Measurements from ENCODE around the gene HNRNPUL1. TPM values are rescaled to one million over a fixed set of nuclear protein-coding genes. Genes with fewer than 3 reads are reported as not detected.

HNRNPUL1 gene
- total RNA-seq, 1 donor: 114 TPM

DNA sequence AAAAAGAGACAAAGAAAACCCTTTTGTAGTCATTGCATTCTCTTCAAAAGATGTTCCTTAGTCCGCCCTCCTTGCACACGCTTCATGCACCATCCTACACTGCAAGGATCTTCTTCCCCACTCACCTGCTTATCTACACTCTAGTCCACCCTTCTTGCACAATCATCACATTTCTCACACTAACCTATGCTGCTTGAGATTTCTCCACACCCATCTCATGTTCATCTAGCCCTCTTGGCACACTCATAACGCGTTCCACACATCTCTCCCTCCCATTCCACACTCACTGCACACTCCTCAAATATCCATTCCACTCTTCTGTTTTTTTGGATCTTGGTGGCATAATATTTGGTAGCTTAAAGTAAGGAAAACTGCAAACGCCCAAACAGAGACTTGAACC is 22.3 kb upstream of the HNRNPUL1 start:
- Histone ChIP-seq H3K36me3 (ENCODE audit: insufficient read depth, low read length) (peaks cover 98% of the 10 kb centered on the region), H2AFZ (ENCODE audit: low read length) (no peak overlapping the region), H3K4me3 (ENCODE audit: insufficient read depth, low read length) (no peak overlapping the region), H3K9me3 (ENCODE audit: low read depth, low read length) (no peaks in the 10 kb centered on the region), H3K27ac (ENCODE audit: low read depth, low read length) (no peak overlapping the region), H3K79me2 (ENCODE audit: insufficient read depth, low read length) (peaks cover 67% of the 10 kb centered on the region), H3K4me1 (ENCODE audit: insufficient read depth, low read length) (no peaks in the 10 kb centered on the region), H3K4me2 (ENCODE audit: insufficient read depth, low read length) (no peak overlapping the region), H4K20me1 (ENCODE audit: insufficient read depth, low read length) (peaks cover 23% of the 10 kb centered on the region), H3K27me3 (ENCODE audit: insufficient read depth, low read length) (no peaks in the 10 kb centered on the region)
- TF ChIP-seq, protein P1, sequence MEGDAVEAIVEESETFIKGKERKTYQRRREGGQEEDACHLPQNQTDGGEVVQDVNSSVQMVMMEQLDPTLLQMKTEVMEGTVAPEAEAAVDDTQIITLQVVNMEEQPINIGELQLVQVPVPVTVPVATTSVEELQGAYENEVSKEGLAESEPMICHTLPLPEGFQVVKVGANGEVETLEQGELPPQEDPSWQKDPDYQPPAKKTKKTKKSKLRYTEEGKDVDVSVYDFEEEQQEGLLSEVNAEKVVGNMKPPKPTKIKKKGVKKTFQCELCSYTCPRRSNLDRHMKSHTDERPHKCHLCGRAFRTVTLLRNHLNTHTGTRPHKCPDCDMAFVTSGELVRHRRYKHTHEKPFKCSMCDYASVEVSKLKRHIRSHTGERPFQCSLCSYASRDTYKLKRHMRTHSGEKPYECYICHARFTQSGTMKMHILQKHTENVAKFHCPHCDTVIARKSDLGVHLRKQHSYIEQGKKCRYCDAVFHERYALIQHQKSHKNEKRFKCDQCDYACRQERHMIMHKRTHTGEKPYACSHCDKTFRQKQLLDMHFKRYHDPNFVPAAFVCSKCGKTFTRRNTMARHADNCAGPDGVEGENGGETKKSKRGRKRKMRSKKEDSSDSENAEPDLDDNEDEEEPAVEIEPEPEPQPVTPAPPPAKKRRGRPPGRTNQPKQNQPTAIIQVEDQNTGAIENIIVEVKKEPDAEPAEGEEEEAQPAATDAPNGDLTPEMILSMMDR (IDR thresholded peaks at IDR 0.05; ENCODE audit: extremely low read depth, low read depth, low read length): no peak
- DNase-seq (ENCODE audit: insufficient read length, low spot score, missing footprints): no peak

- no peak overlapping the region for H3K27ac ChIP-seq (ENCODE audit: low read depth, low read length)
- H3K4me3 ChIP-seq (ENCODE audit: insufficient read depth, low read length): no peak overlapping the region
- H2AFZ ChIP-seq (ENCODE audit: low read length): no peak overlapping the region
- TF ChIP-seq, protein P1 (IDR thresholded peaks at IDR 0.05; ENCODE audit: extremely low read depth, low read depth, low read length): no peak
- no peak for DNase-seq (ENCODE audit: insufficient read length, low spot score, missing footprints)
- H3K79me2 ChIP-seq (ENCODE audit: insufficient read depth, low read length): peaks cover 55% of the 10 kb centered on the region
- no peaks in the 10 kb centered on the region for H3K9me3 ChIP-seq (ENCODE audit: low read depth, low read length)
- H4K20me1 ChIP-seq (ENCODE audit: insufficient read depth, low read length): peaks cover 18% of the 10 kb centered on the region
- peaks cover 97% of the 10 kb centered on the region for H3K36me3 ChIP-seq (ENCODE audit: insufficient read depth, low read length)
- no peak overlapping the region for H3K4me2 ChIP-seq (ENCODE audit: insufficient read depth, low read length)
- no peaks in the 10 kb centered on the region for H3K27me3 ChIP-seq (ENCODE audit: insufficient read depth, low read length)
- no peaks in the 10 kb centered on the region for H3K4me1 ChIP-seq (ENCODE audit: insufficient read depth, low read length)
Measured at GRCh38 chr19:41244117-41244516, 20.1 kb upstream of the HNRNPUL1 start.

DNA sequence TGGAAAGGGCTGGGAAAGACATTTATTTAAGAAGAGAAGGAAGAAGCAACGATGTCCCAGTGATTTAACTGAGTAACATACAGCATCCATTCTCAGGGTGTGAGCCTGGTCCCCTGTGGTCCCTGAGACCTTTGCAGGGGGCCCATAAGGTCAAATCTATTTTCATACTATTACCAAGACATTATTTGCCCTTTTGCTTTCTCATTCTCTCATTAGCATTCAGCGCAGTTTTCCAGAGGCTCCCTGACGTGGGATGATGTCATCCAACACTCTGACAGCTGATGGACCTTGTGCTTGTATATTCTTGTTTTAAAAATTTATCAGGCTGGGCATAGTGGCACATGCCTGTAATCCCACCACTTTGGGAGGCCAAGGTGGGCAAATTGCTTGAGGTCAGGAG is 18.3 kb upstream of the HNRNPUL1 start:
- H4K20me1 ChIP-seq (ENCODE audit: insufficient read depth, low read length): peaks cover 9% of the 10 kb centered on the region
- H3K27ac ChIP-seq (ENCODE audit: low read depth, low read length): no peak overlapping the region
- H2AFZ ChIP-seq (ENCODE audit: low read length): no peak overlapping the region
- DNase-seq (ENCODE audit: insufficient read length, low spot score, missing footprints): no peak
- peaks cover 47% of the 10 kb centered on the region for H3K79me2 ChIP-seq (ENCODE audit: insufficient read depth, low read length)
- H3K4me2 ChIP-seq (ENCODE audit: insufficient read depth, low read length): no peak overlapping the region
- H3K27me3 ChIP-seq (ENCODE audit: insufficient read depth, low read length): no peaks in the 10 kb centered on the region
- TF ChIP-seq, protein P1 (IDR thresholded peaks at IDR 0.05; ENCODE audit: extremely low read depth, low read depth, low read length): no peak
- peaks cover 97% of the 10 kb centered on the region for H3K36me3 ChIP-seq (ENCODE audit: insufficient read depth, low read length)
- no peaks in the 10 kb centered on the region for H3K4me1 ChIP-seq (ENCODE audit: insufficient read depth, low read length)
- H3K4me3 ChIP-seq (ENCODE audit: insufficient read depth, low read length): no peak overlapping the region
- H3K9me3 ChIP-seq (ENCODE audit: low read depth, low read length): no peaks in the 10 kb centered on the region

GRCh38 chr19:41248895-41249294 is 15.3 kb upstream of the HNRNPUL1 start:
- H2AFZ ChIP-seq (ENCODE audit: low read length): no peak overlapping the region
- H3K4me3 ChIP-seq (ENCODE audit: insufficient read depth, low read length): no peak overlapping the region
- H3K36me3 ChIP-seq (ENCODE audit: insufficient read depth, low read length): peaks cover 96% of the 10 kb centered on the region
- H4K20me1 ChIP-seq (ENCODE audit: insufficient read depth, low read length): peaks cover 10% of the 10 kb centered on the region
- no peaks in the 10 kb centered on the region for H3K27me3 ChIP-seq (ENCODE audit: insufficient read depth, low read length)
- TF ChIP-seq, protein P1 (IDR thresholded peaks at IDR 0.05; ENCODE audit: extremely low read depth, low read depth, low read length): peak; percentile 7
- peaks cover 48% of the 10 kb centered on the region for H3K79me2 ChIP-seq (ENCODE audit: insufficient read depth, low read length)
- no peak for DNase-seq (ENCODE audit: insufficient read length, low spot score, missing footprints)
- H3K4me2 ChIP-seq (ENCODE audit: insufficient read depth, low read length): no peak overlapping the region
- no peak overlapping the region for H3K27ac ChIP-seq (ENCODE audit: low read depth, low read length)
- no peaks in the 10 kb centered on the region for H3K4me1 ChIP-seq (ENCODE audit: insufficient read depth, low read length)
- no peaks in the 10 kb centered on the region for H3K9me3 ChIP-seq (ENCODE audit: low read depth, low read length)
